Common myeloid progenitor, CD34-positive (primary cell): Measurements from ENCODE around the gene GRM4.

ENCODE experiments used
- CTCF ChIA-PET: fragments of 350-600 bp; sonication (Branson Sonifier 250); formaldehyde crosslinking; loops from one replicate; lab custom pipeline; 2021; ENCODE audit warnings: antibody characterized with exemption; lab: Charles Lee
- POLR2A ChIA-PET: fragments of 350-600 bp; sonication (Branson Sonifier 250); formaldehyde crosslinking; loops from one replicate; lab custom pipeline; 2021; ENCODE audit warnings: antibody characterized with exemption; lab: Charles Lee
- DNase-seq, 3 donors: peaks; one replicate each; pipeline versions ENCODE4 v3.0.0 to v3.0.0-alpha.2; 2013
- H3K27ac ChIP-seq, 2 experiments: 1 replicate in 1 of 2; 2 replicates in 1 of 2; pipeline ENCODE4 v1.7.0; 2013; ENCODE audit warnings: inconsistent platforms in 2 of 2, low read length in 2 of 2, mild to moderate bottlenecking in 2 of 2, low read depth in 1 of 2, moderate library complexity in 1 of 2; ENCODE audit not compliant: severe bottlenecking in 2 of 2, insufficient read depth in 1 of 2, poor library complexity in 1 of 2
- H3K27me3 ChIP-seq, 5 experiments: replicated peaks in 2 of 5; 1 replicate in 3 of 5; 2 replicates in 2 of 5; pipeline versions ENCODE4 v1.6.1 to v1.7.0; 2013; ENCODE audit warnings: low read length in 4 of 5, mild to moderate bottlenecking in 2 of 5, moderate library complexity in 2 of 5, inconsistent platforms in 1 of 5; ENCODE audit not compliant: insufficient read depth in 5 of 5, control insufficient read depth in 4 of 5
- H3K36me3 ChIP-seq, 4 experiments: 1 replicate in 2 of 4; 2 replicates in 2 of 4; pipeline versions ENCODE4 v1.6.1 to v1.7.0; 2013; ENCODE audit warnings: low read length in 3 of 4, control low read depth in 1 of 4, mild to moderate bottlenecking in 1 of 4; ENCODE audit not compliant: control insufficient read depth in 4 of 4, insufficient read depth in 4 of 4
- H3K4me1 ChIP-seq, 4 experiments: 1 replicate in 3 of 4; 2 replicates in 1 of 4; pipeline versions ENCODE4 v1.6.1 to v1.7.1; 2013; ENCODE audit warnings: low read length in 3 of 4, mild to moderate bottlenecking in 3 of 4, control low read depth in 1 of 4, inconsistent platforms in 1 of 4, moderate library complexity in 1 of 4; ENCODE audit not compliant: control insufficient read depth in 4 of 4, insufficient read depth in 4 of 4; ENCODE audit errors: control extremely low read depth in 1 of 4
- H3K4me3 ChIP-seq, 7 experiments: 1 replicate in 4 of 7; 2 replicates in 3 of 7; pipeline versions ENCODE4 v1.5.1 to v1.7.0; 2013; ENCODE audit warnings: mild to moderate bottlenecking in 7 of 7, low read length in 6 of 7, moderate library complexity in 6 of 7, inconsistent platforms in 2 of 7, low read depth in 2 of 7, control low read depth in 1 of 7; ENCODE audit not compliant: insufficient read depth in 4 of 7, control insufficient read depth in 1 of 7; ENCODE audit errors: extremely low read depth in 1 of 7
- H3K9me3 ChIP-seq, 5 experiments: 1 replicate in 4 of 5; 2 replicates in 1 of 5; pipeline versions ENCODE4 v1.6.1 to v1.7.1; 2013; ENCODE audit warnings: low read length in 4 of 5, mild to moderate bottlenecking in 2 of 5, inconsistent platforms in 1 of 5, low read depth in 1 of 5, moderate library complexity in 1 of 5; ENCODE audit not compliant: control insufficient read depth in 4 of 5, insufficient read depth in 2 of 5; ENCODE audit errors: control extremely low read depth in 1 of 5
- WGBS: methylation state at CpG from one replicate; pipeline ENCODE4 v1.1.5; 2013; ENCODE audit not compliant: insufficient coverage; 5-methylcytosine and 5-hydroxymethylcytosine counted together

GRM4 gene

GRCh38 chr6:34095741-34096140, 50.1 kb downstream of the GRM4 start:
- WGBS = 79% methylated on average over 7 of the region's 10 CpGs
- Histone ChIP-seq H3K4me3 (no peak overlapping the region), H3K4me1 (no peaks in the 10 kb centered on the region), H3K27me3 (peaks cover 0 to 30% (median 5%) of the 10 kb centered on the region in 5 experiments), H3K36me3 (no peaks in the 10 kb centered on the region), H3K27ac (no peak overlapping the region), H3K9me3 (peaks cover 0 to 2% (median 0%) of the 10 kb centered on the region in 5 experiments)
- ChIA-PET CTCF (interaction anchor here (1.5 kb wide), 1 partner anchor 14 kb away, joined by 3 read pairs; no protein-coding TSS in a partner anchor), POLR2A (no interaction called here)
- DNase-seq = no peak

DNA sequence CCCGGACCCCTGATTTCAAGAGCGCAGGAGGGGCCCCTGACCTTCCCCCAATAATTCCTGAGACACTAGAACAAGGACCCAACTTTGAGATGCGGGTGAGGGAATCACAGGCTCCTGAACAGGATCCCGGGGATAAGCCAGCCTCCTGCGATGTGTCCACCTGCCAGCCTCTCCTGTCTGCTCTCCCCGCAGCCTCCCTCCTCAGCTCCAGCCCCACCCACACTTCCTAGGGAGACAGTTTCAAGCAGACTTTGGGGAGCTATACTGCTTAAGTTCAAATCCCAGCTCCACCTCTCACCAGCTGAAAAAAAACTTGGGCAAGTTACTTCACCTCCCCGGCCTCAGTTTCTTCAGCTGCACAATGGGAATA, 50.8 kb downstream of the GRM4 start:
- Histone ChIP-seq H3K36me3 (no peaks in the 10 kb centered on the region), H3K4me1 (no peaks in the 10 kb centered on the region), H3K9me3 (peaks cover 0 to 2% (median 0%) of the 10 kb centered on the region in 5 experiments), H3K27me3 (peaks cover 0 to 30% (median 5%) of the 10 kb centered on the region in 5 experiments), H3K27ac (no peak overlapping the region), H3K4me3 (no peak overlapping the region)
- DNase-seq = no peak
- CTCF ChIA-PET = interaction anchor here (1.5 kb wide), 1 partner anchor 14 kb away, joined by 3 read pairs; no protein-coding TSS in a partner anchor
- WGBS = 80% methylated on average over 7 of the region's 7 CpGs
- POLR2A ChIA-PET = no interaction called here

DNA sequence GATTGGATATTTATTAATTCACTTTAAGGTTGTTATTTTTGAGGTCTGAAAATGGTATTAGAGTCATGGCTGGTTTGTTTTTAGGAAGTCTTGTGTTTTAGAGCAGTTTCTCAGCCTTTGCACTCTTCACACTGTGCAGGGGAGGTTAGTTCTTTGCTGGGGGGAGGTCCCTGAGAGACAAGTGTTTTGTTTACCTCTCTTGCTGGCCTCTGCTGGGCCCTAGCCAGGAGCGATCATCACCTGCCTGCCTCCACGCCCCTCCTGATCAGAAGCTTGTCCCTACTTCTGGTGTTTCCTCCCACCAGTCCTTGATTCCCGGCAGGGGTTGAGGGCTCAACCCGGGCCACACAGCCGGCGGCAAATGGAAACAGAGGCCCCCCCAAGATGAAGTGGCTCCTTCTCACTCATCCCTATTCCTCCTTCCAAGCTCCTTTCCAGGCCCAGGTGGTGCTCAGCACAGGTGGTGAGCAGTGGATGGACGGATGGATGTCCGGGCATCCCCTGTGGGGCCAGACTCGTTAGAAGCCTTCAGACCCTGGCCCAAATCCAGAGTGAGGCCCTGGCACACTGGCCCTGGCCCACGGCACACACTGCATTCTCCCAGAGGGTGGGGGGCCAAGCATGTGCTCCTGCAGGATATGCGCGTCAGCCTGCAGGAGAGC, 51.3 kb downstream of the GRM4 start:
- Histone ChIP-seq H3K4me3 (no peak overlapping the region), H3K36me3 (no peaks in the 10 kb centered on the region), H3K27me3 (peaks cover 0 to 30% (median 5%) of the 10 kb centered on the region in 5 experiments), H3K27ac (no peak overlapping the region), H3K9me3 (peaks cover 0 to 2% (median 0%) of the 10 kb centered on the region in 5 experiments), H3K4me1 (no peaks in the 10 kb centered on the region)
- no peak for DNase-seq
- POLR2A ChIA-PET = no interaction called here
- CTCF ChIA-PET = interaction anchor here (1.5 kb wide), 1 partner anchor 13 kb away, joined by 3 read pairs; no protein-coding TSS in a partner anchor
- WGBS = 55% methylated on average over 10 of the region's 12 CpGs

DNA sequence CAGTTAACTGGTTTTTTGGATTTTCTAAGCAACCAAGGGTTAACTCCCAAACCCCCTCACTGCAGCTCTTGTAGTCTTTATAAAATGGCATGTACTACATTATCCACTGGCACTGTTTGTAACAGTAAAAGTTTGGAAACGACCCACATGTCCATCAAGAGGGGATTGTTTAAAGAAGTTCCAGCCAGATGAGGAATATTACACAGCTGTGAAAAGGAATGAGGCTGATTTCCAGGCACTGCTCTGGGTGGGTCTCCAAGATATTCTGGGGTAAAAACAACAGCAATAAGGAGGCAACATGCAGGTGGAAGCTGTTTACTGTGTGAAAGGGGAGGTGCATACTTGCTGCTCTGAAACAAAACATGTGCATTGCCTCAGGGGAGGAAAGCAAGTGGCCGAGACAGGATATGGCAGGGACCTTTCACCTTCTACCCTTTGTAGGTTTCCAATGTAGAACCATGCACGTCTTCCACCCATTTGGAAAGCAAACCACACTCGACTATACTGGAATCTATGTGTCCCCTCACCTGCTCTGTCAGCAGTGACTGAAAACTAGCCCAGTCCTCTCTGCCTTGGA, 51.9 kb downstream of the GRM4 start:
- 74% methylated on average over 3 of the region's 4 CpGs for WGBS

DNA sequence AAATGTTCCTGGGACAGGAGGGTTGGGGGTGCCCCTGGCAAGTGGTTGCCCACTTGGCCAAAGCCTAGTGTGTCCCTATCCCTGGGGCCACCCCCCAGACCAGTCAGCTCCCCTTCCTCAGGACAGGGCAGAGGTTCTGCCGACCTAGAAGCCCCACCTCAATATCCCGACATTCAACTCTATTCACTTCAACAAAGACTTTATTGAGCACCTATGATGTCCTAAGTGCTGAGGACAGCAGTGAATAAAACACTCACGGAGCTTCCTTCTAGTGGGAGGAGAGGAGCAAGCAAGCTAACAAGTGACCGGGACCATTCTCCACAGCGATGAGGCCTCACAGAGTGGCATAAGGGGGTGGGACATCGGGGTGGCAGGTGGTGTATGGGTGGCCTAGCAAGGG, 52.7 kb downstream of the GRM4 start:
- Histone ChIP-seq H3K4me1 (no peaks in the 10 kb centered on the region), H3K27ac (no peak overlapping the region), H3K36me3 (no peaks in the 10 kb centered on the region), H3K4me3 (no peak overlapping the region), H3K27me3 (peaks cover 0 to 30% (median 5%) of the 10 kb centered on the region in 5 experiments), H3K9me3 (peaks cover 0 to 2% (median 0%) of the 10 kb centered on the region in 5 experiments)
- POLR2A ChIA-PET = no interaction called here
- CTCF ChIA-PET = no interaction called here
- 97% methylated on average over 4 of the region's 6 CpGs for WGBS
- no peak for DNase-seq

More for the DNA sequence above, 51.9 kb downstream of the GRM4 start:
- H3K36me3 ChIP-seq = no peaks in the 10 kb centered on the region
- H3K27me3 ChIP-seq = peaks cover 0 to 30% (median 5%) of the 10 kb centered on the region in 5 experiments
- CTCF ChIA-PET = no interaction called here
- H3K9me3 ChIP-seq = peaks cover 0 to 2% (median 0%) of the 10 kb centered on the region in 5 experiments
- H3K4me3 ChIP-seq = no peak overlapping the region
- H3K4me1 ChIP-seq = no peaks in the 10 kb centered on the region
- POLR2A ChIA-PET = no interaction called here
- H3K27ac ChIP-seq = no peak overlapping the region
- DNase-seq = no peak

- POLR2A ChIA-PET = no interaction called here
- 89% methylated on average over 10 of the region's 10 CpGs for WGBS
- Histone ChIP-seq H3K4me1 (no peaks in the 10 kb centered on the region), H3K27me3 (peaks cover 0 to 30% (median 5%) of the 10 kb centered on the region in 5 experiments), H3K9me3 (peaks cover 0 to 2% (median 0%) of the 10 kb centered on the region in 5 experiments), H3K27ac (no peak overlapping the region), H3K36me3 (no peaks in the 10 kb centered on the region), H3K4me3 (no peak overlapping the region)
- DNase-seq = no peak
- CTCF ChIA-PET = no interaction called here
Measured at GRCh38 chr6:34092631-34093030, 53.3 kb downstream of the GRM4 start.

GRCh38 chr6:34090935-34091334, 55.0 kb downstream of the GRM4 start:
- peaks cover 0 to 2% (median 0%) of the 10 kb centered on the region in 5 experiments for H3K9me3 ChIP-seq
- 77% methylated on average over 5 of the region's 5 CpGs for WGBS
- no peaks in the 10 kb centered on the region for H3K4me1 ChIP-seq
- DNase-seq = no peak
- peaks cover 0 to 22% (median 2%) of the 10 kb centered on the region in 5 experiments for H3K27me3 ChIP-seq
- no peak overlapping the region for H3K27ac ChIP-seq
- ChIA-PET CTCF (no interaction called here), POLR2A (no interaction called here)
- no peak overlapping the region for H3K4me3 ChIP-seq
- no peaks in the 10 kb centered on the region for H3K36me3 ChIP-seq
